Breast epithelium (tissue), 4 donors: ENCODE data around the gene GLB1L2. TPM values are rescaled to one million over a fixed set of nuclear protein-coding genes. Genes with fewer than 3 reads are reported as not detected.

Source experiments
- DNase-seq, 2 donors: peaks; one replicate each; pipeline ENCODE4 v3.0.0-alpha.2; 2019; ENCODE audit warnings: low spot score in 2 of 2
- H3K27ac ChIP-seq, 2 donors: fragments of 200-600 bp; sonication (generic) in 1 of 2; one replicate each; pipeline ENCODE4 v1.5.1; 2016 to 2019; ENCODE audit warnings: mild to moderate bottlenecking in 1 of 2
- H3K27me3 ChIP-seq, 2 donors: fragments of 200-600 bp; sonication (generic) in 1 of 2; one replicate each; pipeline versions ENCODE4 v1.5.1 to v1.6.0; 2017 to 2019; ENCODE audit warnings: control low read depth in 1 of 2, mild to moderate bottlenecking in 1 of 2
- H3K36me3 ChIP-seq: fragments of 200-600 bp; one replicate; pipeline ENCODE4 v1.5.1; 2019
- H3K4me1 ChIP-seq, 2 donors: fragments of 200-600 bp; sonication (generic); one replicate each; pipeline ENCODE4 v1.5.1; 2016 to 2019; ENCODE audit warnings: control low read depth in 1 of 2
- H3K4me3 ChIP-seq, 3 donors: fragments of 200-600 bp; sonication (generic); 1 replicate in 2 of 3; 2 replicates in 1 of 3; pipeline ENCODE4 v1.5.1; 2016 to 2019; ENCODE audit warnings: mild to moderate bottlenecking in 3 of 3, moderate library complexity in 2 of 3
- H3K9me3 ChIP-seq, 2 donors: fragments of 200-600 bp; sonication (generic) in 1 of 2; one replicate each; pipeline ENCODE4 v1.5.1; 2016 to 2019; ENCODE audit warnings: control low read depth in 1 of 2
- POLR2A ChIP-seq: fragments of 450-650 bp; IDR thresholded peaks from one replicate; pipeline ENCODE4 v1.6.1; 2016; ENCODE audit warnings: antibody characterized with exemption, mild to moderate bottlenecking, moderate library complexity
- POLR2AphosphoS5 ChIP-seq, 3 donors: sonication (generic); formaldehyde crosslinking; IDR thresholded peaks; one replicate each; pipeline ENCODE4 v1.6.1; 2017; ENCODE audit warnings: antibody characterized with exemption in 3 of 3
- intact Hi-C: fragments of 100-400 bp; cut with DNase I; formaldehyde crosslinking; loops from one replicate; pipeline ENCODE4 v1.15.1; 2023; ENCODE audit warnings: low total_unique reads
- total RNA-seq, 3 donors: library from RNA; depleted of rRNA; stranded (reverse); fragments of >200 nt; gene quantifications; one replicate each; pipeline ENCODE4 v1.1.0, GENCODE V29; 2016
- TF ChIP-seq, protein P1 (sequence below), 3 donors: fragments of 450-650 bp; IDR thresholded peaks; one replicate each; pipeline ENCODE4 v1.5.1; 2016 to 2017; ENCODE audit warnings: antibody characterized with exemption in 3 of 3, mild to moderate bottlenecking in 3 of 3, moderate library complexity in 3 of 3

The GLB1L2 gene
- total RNA-seq, 3 donors from 2014 or later, result 3.4 to 11.5 (median 6.6) TPM

DNA sequence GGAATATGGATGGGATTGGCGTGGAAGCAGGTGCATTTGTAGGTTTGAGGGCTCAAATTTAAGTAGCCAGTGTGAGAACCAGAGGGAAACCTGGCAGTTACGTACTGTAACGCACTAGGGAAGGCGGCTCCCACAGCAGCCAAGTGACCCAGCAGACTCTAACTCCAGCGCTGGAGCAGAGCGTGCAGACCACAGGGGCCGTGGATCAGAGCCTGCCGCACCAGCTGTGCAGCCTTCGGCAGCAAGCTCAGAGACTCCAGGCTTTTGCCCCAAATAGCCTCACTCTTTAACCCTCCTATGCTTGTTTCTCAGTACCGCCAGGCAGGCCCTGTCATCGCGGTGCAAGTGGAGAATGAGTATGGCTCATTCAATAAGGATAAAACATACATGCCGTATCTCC, 43.3 kb upstream of the GLB1L2 start:
- H3K36me3 ChIP-seq, result no peaks in the 10 kb centered on the region
- TF ChIP-seq POLR2A, result no peak
- TF ChIP-seq, protein P1, sequence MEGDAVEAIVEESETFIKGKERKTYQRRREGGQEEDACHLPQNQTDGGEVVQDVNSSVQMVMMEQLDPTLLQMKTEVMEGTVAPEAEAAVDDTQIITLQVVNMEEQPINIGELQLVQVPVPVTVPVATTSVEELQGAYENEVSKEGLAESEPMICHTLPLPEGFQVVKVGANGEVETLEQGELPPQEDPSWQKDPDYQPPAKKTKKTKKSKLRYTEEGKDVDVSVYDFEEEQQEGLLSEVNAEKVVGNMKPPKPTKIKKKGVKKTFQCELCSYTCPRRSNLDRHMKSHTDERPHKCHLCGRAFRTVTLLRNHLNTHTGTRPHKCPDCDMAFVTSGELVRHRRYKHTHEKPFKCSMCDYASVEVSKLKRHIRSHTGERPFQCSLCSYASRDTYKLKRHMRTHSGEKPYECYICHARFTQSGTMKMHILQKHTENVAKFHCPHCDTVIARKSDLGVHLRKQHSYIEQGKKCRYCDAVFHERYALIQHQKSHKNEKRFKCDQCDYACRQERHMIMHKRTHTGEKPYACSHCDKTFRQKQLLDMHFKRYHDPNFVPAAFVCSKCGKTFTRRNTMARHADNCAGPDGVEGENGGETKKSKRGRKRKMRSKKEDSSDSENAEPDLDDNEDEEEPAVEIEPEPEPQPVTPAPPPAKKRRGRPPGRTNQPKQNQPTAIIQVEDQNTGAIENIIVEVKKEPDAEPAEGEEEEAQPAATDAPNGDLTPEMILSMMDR (IDR thresholded peaks at IDR 0.05), result no peak
- no peak for TF ChIP-seq POLR2AphosphoS5 (IDR thresholded peaks at IDR 0.05)
- H3K9me3 ChIP-seq, result no peaks in the 10 kb centered on the region
- DNase-seq, result no peak
- intact Hi-C loops, result no loop called here
- no peaks in the 10 kb centered on the region for H3K27me3 ChIP-seq
- no peak overlapping the region for H3K27ac ChIP-seq
- H3K4me1 ChIP-seq, result no peaks in the 10 kb centered on the region
- H3K4me3 ChIP-seq, result no peak overlapping the region

- no peak overlapping the region for H3K27ac ChIP-seq
- H3K27me3 ChIP-seq, result no peaks in the 10 kb centered on the region
- intact Hi-C loops, result no loop called here
- H3K9me3 ChIP-seq, result no peaks in the 10 kb centered on the region
- no peak for TF ChIP-seq POLR2AphosphoS5 (IDR thresholded peaks at IDR 0.05)
- no peak for TF ChIP-seq POLR2A
- H3K36me3 ChIP-seq, result no peaks in the 10 kb centered on the region
- DNase-seq, result no peak
- no peaks in the 10 kb centered on the region for H3K4me1 ChIP-seq
- no peak overlapping the region for H3K4me3 ChIP-seq
Observed at GRCh38 chr11:134289167-134289566, 42.6 kb upstream of the GLB1L2 start.

DNA sequence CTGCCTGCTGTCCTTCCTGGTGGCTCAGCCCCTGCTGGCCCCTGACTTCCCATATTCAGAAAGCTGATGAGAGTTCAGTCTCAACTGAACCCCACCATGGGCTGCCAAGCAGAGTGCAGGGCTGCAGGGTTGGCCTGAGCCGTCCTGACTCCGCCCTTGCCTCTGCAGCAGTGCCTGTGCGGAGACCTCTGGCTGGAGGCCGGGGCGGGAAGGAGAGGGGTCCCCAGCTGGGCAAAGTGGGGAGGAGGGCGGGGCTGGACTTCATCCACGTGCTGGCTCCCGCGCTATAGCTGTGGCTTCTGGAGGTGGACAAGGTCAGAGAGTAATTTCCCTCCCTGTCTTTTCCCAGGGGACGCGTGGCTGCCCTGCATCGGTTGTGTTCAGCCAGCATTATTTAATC, 42.0 kb upstream of the GLB1L2 start:
- DNase-seq, result peak in 1 of 2 donors; percentile 12
- no peaks in the 10 kb centered on the region for H3K4me1 ChIP-seq
- H3K27me3 ChIP-seq, result no peaks in the 10 kb centered on the region
- TF ChIP-seq, protein P1 (IDR thresholded peaks at IDR 0.05), result no peak
- TF ChIP-seq POLR2A (no peak), POLR2AphosphoS5 (IDR thresholded peaks at IDR 0.05) (no peak)
- H3K36me3 ChIP-seq, result no peaks in the 10 kb centered on the region
- intact Hi-C loops, result no loop called here
- no peak overlapping the region for H3K27ac ChIP-seq
- H3K9me3 ChIP-seq, result no peaks in the 10 kb centered on the region
- H3K4me3 ChIP-seq, result peak overlapping the region in 1 of 3 donors; percentile 22

- Histone ChIP-seq H3K36me3 (no peaks in the 10 kb centered on the region), H3K27ac (no peak overlapping the region), H3K9me3 (no peaks in the 10 kb centered on the region), H3K4me3 (no peak overlapping the region), H3K4me1 (no peaks in the 10 kb centered on the region), H3K27me3 (no peaks in the 10 kb centered on the region)
- intact Hi-C loops, result no loop called here
- DNase-seq, result no peak
- TF ChIP-seq POLR2AphosphoS5 (IDR thresholded peaks at IDR 0.05) (no peak), POLR2A (no peak)
- TF ChIP-seq, protein P1 (IDR thresholded peaks at IDR 0.05), result no peak
Observed at GRCh38 chr11:134290646-134291045, 41.1 kb upstream of the GLB1L2 start.

GRCh38 chr11:134291196-134291595, 40.6 kb upstream of the GLB1L2 start:
- TF ChIP-seq POLR2AphosphoS5 (IDR thresholded peaks at IDR 0.05) (no peak), POLR2A (no peak)
- TF ChIP-seq, protein P1 (IDR thresholded peaks at IDR 0.05), result no peak
- DNase-seq, result no peak

DNA sequence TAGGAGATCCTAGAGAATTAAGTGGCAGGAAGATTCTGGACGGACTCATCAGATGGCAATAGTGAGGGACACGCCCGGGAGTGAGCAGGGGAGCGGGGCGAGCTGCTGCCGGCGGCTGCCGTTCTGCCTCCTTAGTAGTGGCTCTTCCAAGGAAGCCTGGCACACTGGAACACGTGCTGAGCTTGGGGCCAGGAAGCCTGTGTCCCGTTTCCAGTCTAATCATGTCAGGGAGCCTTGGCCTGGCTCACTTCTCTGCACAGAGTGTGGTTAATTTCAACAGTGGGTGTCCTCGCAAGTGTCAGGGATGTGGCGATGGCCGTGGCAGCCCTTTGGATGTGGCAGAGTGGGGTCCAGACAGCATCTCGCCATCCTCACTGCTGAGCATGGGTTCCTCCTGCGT, 39.1 kb upstream of the GLB1L2 start:
- H3K4me1 ChIP-seq, result no peaks in the 10 kb centered on the region
- intact Hi-C loops, result no loop called here
- no peak for DNase-seq
- TF ChIP-seq POLR2AphosphoS5 (IDR thresholded peaks at IDR 0.05) (no peak), POLR2A (no peak)
- TF ChIP-seq, protein P1 (IDR thresholded peaks at IDR 0.05), result no peak
- no peak overlapping the region for H3K27ac ChIP-seq
- H3K27me3 ChIP-seq, result no peaks in the 10 kb centered on the region
- H3K36me3 ChIP-seq, result no peaks in the 10 kb centered on the region
- H3K9me3 ChIP-seq, result no peaks in the 10 kb centered on the region
- no peak overlapping the region for H3K4me3 ChIP-seq

More at GRCh38 chr11:134291196-134291595, 40.6 kb upstream of the GLB1L2 start:
- Histone ChIP-seq H3K27me3 (no peaks in the 10 kb centered on the region), H3K4me3 (no peak overlapping the region), H3K36me3 (no peaks in the 10 kb centered on the region), H3K9me3 (no peaks in the 10 kb centered on the region), H3K27ac (no peak overlapping the region), H3K4me1 (no peaks in the 10 kb centered on the region)
- intact Hi-C loops, result no loop called here
